ENCODE results near the gene UNC45A. TPM values are rescaled to one million over a fixed set of nuclear protein-coding genes. Genes with fewer than 3 reads are reported as not detected.

The UNC45A gene
- total RNA-seq, 4 donors from 2014 or later: 38.7 to 76.0 (median 64.2) TPM

Small RNA genes lying within 50 kb of the gene (small RNA-seq; reads per million reads assigned to genes)
- 0 reads per million in 4 donors for gene RF00019

Other genes starting within 250 kb of the UNC45A start
- 1 to 10 TPM; 1.3 to 3.4 (median 2.0) TPM for gene BLM, start 217.9 kb upstream of the UNC45A start, total RNA-seq
- 10 to 100 TPM; 27.7 to 43.3 (median 38.5) TPM for gene FURIN, start 66.7 kb upstream of the UNC45A start, total RNA-seq
- gene FES, start 50.8 kb upstream of the UNC45A start, total RNA-seq: 10 to 100 TPM in 2 of 4 donors, 1 to 10 TPM in 2; 1.8 to 13.4 (median 9.7) TPM
- gene MAN2A2, start 32.0 kb upstream of the UNC45A start, total RNA-seq: 10 to 100 TPM in 3 of 4 donors, 1 to 10 TPM in 1; 9.9 to 25.2 (median 12.1) TPM
- 10 to 100 TPM in 3 of 4 donors, 1 to 10 TPM in 1; 5.8 to 13.7 (median 11.7) TPM for gene HDDC3, start 2.7 kb upstream of the UNC45A start, total RNA-seq
- 10 to 100 TPM in 1 of 4 donors, 1 to 10 TPM in 3; 8.7 to 12.6 (median 9.8) TPM for gene RCCD1, start 19.6 kb downstream of the UNC45A start, total RNA-seq
- gene PRC1, start 59.2 kb downstream of the UNC45A start, total RNA-seq: 100 to 1,000 TPM in 1 of 4 donors, 10 to 100 TPM in 3; 49.6 to 100 (median 58.4) TPM
- 1 to 10 TPM; 3.3 to 9.0 (median 8.1) TPM for gene VPS33B, start 87.3 kb downstream of the UNC45A start, total RNA-seq
- under 1 TPM in 3 of 4 donors, not detected in 1; 0.04 to 0.95 (median 0.59) TPM for gene SV2B, start 165.0 kb downstream of the UNC45A start, total RNA-seq